Stimulated activated CD4-positive, alpha-beta T cell treated with anti-CD3 and anti-CD28 coated beads, Interleukin-4, amount 100 ng/mL, for 48 hours (primary cell): ENCODE measurements around the gene FBRSL1.
A peak's percentile ranks its signal among the peaks of the same experiment; 100 is the strongest.
"Not testable (repeated sequence)": the region's sequence is repeated elsewhere in the genome, so short reads cannot be mapped to it uniquely, and the experiment has no call there.

Experiments used
- DNase-seq, 2 donors: peaks; one replicate each; pipeline ENCODE4 v3.0.0-alpha.2; 2020; ENCODE audit warnings: low read depth in 2 of 2

Gene FBRSL1

DNA sequence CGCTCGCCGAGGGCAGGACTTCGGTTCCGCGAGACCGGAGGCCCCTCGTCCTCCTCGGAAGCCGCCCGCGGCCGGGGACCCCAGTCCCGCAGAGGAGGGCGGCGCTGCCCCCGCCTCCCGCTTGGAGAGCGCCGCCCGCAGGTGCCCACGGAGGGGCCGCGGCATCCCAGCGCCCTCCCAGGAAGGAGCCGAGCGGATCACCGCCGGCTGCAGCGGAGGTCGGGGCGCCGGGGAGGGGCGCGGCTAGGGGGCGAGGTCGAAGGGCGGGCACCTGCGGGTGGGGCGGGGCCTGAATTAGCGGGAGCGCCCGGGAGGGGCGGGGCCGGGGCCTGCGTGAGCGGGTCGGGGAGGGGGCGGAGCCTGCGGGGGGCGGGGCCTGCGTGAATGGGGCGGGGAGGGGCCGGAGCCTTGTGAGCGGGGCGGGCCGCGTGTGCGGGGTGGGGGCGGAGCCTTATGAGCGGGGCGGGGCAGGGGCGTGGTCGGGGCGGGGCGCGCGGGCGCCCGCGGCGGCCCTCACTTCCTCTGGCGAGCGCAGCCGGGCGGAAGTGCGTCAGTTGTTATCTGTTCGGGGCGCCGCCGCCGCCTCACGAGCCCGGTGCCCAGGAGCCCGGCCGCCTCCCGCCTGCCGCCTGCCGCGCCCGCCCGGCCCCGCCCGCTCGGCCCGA is at the start of gene FBRSL1:
Gene FBRSL1, plus strand, starts transcription at position 550 of the 665 bp plus-strand sequence.
- peak; percentile 86 to 92 for DNase-seq

DNA sequence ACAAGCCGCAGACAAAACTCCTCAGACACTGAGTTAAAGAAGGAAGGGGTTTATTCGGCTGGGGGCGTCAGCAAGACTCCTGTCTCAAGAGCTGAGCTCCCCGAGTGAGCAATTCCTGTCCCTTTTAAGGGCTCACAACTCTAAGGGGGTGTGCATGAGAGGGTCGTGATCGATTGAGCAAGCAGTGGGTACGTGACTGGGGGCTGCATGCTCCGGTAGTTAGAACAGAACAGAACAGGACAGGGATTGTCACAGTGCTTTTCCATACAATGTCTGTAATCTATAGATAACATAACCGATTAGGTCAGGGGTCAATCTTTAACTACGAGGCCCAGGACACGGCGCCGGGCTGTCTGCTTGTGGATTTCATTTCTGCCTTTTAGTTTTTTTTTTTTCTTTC is 49.5 kb upstream of the FBRSL1 start:
- not testable (repeated sequence) for DNase-seq

DNA sequence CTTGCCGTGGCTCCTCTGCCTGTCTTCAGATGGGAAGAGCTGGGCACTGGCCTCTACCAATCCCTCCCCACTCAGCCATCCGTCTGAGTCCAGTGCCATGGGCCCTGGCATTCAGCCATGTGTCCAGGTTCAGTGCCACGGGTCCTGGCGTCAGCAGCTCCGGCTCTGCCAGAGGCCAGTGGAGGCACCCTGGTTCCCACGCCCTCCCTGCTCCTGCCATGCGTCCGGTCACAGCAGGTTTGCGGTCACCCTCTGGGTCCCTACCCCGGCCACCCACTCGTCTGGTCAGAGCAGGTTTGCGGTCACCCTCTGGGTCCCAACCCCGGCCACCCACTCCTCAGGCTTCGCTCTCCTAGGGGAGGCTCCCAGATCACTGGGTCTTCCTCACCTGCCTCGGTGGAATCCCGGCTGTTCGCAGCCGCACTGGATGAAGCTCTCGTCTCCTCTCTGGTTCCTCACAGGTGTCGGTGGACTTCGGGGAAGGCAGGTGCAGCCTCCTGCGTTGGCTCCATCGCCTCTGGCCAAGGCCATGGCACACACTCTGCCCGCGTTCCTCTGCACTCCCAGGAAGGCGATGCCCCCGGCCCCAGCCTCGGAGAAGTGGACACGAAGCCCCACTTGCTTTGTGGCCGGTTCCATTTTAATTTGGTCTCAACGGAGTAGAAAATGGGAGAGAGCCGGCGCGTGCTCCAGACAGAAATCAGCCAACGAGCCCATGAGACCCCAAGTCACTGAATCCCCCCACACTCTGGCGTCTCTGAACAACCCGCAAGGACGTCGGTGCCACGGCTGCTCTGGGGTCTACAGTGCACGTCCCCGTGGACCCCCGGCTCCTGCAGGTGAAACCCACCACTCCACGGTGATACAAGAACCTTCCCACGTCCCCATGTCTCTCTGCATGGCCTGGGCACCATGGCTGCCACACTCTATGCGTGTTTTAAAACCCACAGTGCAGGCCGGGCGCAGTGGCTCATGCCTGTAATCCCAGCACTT is 47.8 kb upstream of the FBRSL1 start:
- no peak for DNase-seq

DNA sequence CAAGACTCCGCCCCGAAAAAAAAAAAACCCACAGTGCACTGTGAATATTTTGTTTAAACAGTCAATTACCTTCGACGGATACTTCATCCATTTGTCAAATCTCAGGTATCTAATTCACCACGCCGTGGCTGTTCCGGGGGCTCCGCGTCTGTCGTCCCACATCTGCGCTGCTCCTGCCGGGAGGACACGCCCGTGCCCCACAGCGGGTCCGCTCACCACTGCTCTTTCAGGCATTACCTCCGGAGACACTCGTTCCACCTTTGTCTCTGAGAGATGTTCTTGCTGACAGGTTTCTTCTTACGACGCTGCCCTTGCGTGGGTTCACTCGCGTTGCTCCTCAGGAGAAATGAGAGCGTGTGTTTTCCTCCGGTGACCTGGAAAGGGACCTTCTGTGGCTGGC is 46.9 kb upstream of the FBRSL1 start:
- DNase-seq, result no peak

DNA sequence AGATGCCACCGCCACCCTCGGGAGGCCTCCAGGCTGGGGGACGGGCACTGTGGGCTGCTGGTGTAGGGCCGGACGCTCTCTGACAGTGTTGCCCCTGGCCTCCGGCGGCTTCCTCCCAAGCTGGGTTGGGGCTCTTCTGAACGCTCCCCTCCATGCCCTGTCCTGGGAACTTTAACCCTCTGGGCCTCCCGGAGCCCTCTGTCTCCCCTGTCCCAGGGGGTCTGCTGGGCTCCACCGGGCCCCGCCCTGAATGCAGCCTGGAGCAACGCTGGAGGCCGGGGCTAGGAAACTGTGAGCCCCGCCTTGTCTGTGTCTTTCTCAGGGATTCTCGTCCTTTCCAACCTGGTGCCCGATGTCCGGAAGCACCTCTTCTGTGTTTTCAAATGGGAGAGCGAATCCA is 45.7 kb upstream of the FBRSL1 start:
- no peak for DNase-seq

DNA sequence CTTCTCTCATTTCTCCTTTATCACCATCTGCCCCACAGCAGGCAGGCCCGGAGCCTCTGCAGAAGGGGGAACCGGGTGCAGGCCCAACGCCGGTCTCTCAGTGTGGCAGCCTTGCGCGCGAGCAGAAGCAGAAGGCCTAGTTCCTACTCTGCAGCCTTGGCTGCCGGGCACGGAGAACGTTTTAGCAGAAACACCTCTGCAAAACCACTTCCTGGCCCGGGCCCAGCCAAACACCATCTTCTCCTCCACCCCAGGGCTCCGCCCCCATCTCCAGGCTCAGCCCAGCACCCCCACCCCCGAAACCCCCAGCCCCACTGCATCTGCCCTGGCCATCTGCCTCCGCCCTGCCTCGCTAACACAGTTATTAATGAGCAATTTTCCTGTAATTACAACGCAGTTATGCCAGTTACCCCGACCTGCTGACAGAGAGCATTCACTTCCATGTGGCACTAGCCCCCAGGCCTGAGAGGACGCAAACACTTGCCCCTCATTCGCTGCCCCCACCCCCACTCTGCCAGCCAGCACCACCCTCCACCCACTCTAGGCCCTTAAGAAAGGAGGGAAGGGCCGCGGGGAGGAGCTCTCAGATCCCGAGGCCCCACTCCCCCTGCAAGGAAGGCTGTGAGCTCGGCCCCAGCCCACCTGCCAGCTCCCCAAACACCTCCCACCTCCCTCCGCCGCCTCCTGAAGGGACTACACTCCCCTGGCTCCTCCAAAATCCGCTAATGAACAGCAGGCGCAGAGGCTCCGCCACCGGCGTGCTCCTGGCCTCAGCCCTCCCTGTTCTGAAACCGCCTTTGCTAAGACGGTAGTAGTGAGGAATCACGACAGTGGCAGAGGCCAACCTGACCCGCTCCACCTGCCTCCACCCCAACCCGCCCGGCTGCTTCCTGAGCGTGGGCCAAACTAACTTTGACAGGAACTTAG is 44.7 kb upstream of the FBRSL1 start:
- DNase-seq, result peak; percentile 70 to 81

DNA sequence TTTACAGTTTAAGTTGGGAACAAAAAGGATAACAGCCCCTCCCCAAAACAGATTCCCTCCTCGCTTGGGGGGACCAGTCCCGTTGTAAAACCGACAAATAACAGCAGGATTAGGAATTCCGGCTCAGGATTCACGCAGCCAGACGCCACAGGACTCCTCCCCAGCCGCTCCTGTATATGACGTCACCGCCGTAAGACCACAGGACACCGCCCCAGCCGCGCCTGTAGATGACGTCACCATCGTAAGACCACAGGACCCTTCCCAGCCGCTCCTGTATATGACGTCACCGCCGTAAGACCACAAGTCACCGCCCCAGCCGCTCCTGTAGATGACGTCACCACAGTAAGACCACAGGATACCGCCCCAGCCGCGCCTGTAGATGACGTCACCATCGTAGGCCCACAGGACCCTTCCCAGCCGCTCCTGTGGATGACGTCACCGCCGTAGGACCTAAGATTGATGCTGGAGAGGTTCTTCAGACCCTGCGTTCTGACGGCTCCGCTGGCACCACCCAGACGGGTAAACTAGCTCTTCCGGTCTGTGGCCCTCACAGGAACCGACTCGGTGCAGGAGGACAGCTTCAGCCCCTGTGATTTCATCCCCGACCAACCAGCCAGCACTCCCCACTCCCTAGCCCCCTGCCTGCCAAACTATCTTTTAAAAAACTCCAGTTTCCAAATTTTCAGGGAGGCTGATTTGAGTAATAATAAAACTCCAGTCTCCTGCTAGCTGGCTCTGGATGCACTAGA is 43.9 kb upstream of the FBRSL1 start:
- DNase-seq, result peak; percentile 24 to 56

DNA sequence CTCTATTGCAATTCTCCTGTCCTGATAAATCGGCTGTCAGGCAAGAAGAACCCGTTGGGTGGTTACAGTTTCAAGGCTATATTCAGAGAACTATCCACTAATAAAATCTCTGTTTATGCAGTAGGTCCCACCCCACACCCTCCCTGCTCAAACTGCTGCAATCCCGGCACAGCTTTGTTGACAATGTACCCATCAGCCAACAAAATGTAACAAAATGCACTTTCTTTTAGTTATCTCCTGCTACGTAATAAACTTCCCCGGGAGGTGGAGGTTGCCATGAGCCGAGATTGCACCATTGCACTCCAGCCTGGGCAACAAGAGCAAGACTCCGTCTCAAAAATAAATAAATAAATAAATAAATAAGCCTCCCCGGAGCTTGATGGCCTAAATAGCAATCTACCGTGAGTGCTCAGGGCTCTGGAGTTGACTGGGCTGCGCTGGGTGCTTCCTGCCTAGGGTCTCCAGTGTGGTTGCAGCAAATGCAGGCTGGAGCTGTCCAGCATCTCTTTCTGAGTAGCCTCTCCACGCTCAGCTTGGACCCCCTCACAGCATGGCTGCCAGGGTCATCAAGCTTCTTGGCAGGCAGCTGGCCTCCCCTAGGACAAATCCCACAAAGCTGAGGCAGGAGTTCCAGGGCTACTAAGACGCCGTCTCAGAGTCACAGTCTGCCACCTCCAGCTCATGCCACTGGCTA is 43.2 kb upstream of the FBRSL1 start:
- DNase-seq, result no peak

DNA sequence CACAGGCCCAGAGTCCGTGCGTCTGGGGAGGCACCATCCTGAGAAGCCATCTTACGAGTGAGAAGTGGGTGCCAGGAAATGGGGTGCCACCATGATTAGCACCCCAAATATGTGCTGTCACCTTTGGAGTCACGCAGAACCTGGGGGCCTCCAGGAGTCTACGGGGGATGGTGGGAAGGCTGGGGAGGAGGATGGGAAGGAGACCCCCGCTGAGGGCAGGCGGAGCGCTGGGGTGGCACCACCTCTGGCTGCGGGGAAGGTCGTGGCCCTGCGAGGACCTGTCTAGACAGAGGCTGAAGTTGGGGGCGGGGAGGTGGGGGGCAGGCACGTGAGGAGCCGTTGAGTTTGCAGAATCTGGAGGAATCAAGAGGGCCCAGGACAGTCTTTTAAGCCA is 42.6 kb upstream of the FBRSL1 start:
- no peak for DNase-seq

DNA sequence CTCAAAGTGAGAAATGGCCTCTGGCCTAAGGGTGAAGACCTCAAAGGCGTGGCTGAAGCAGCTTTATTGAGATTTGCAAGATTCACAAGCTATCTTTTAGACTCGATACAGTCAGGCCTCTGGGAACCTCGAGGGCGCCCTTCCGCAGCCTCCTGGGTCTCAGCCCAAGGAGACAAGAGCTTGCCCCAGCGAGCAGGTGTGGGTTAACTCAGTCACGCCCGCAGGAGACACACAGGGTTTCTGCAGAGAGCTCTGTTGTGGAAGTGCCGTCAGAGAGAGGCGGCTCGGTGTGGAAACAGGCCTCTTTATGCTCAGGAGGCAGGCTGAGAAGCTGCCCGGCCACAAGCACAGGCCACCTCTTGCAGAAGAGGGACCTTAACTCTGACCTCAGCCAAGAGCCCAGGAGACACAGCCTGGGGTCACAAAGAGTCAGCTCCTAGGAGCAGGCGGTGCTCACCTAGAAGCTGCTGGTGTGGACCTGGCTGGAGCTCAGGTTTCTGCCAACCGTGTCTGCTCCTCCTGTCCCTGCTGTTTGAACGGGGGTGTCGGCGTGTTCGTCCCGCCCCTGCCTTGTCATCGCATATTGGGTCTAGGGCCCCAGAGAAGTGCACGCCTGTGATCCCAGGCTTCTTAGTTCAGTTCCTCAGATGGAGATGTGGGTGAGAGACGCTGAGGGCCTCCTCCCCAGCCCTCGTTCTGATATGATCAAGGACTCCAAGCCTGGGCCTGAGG is 42.1 kb upstream of the FBRSL1 start:
- no peak for DNase-seq

DNA sequence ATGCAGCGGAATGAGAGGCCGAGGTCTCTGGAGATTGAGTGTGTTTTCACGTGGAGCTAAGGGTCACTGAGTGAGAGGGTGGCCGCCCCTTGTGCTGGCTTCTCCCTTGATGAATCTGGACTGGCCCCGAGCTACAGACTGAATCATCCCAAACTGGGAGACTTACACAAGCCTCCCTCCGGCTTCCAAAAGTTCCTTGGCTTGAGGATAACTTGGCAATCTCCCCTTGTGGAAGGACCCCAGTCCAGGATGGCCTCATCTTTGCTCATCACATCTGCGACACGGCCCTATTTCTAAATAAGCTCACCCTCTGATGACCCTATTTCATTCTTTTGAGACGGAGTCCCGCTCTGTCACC is 41.5 kb upstream of the FBRSL1 start:
- no peak for DNase-seq

DNA sequence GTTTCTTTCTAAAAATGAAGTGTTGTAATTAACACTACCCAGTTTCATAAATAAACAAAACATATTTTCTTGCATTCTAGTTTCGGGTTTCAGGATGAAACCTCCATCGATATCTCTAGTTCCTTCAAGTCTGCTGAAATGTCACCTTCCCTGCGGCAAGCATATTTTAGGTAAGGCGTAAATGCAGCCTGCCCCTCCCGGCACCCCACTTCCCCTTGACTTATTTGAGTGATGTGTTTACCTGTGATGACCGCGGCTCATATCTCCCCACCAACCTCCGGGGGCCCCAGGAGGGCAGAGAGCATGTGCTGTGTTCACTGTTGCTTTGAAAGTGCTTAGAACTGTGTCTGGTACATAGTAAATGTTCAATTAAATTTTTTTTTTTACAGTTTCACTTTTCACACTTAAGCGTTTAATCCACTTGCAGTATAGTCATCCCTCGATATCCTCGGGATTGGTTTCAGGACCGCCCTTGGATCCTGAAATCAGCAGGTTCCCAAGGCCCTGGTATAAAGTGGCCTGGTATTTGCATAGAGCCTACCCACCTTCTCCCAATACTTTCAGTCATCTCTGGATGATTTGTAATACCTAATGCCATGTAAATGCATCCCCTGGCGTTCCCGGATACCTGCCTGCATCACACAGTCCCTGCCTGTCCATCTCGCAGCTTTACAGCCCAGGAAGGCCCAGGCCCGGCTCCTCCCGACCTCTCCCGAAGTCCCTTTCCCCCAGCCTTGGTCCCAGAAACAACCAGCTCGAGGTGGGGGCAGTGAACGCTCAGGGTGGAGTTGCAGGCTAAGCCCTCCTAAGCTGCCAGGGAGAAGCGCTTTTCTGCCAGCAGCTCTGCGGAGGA is 40.2 kb upstream of the FBRSL1 start:
- no peak for DNase-seq

DNA sequence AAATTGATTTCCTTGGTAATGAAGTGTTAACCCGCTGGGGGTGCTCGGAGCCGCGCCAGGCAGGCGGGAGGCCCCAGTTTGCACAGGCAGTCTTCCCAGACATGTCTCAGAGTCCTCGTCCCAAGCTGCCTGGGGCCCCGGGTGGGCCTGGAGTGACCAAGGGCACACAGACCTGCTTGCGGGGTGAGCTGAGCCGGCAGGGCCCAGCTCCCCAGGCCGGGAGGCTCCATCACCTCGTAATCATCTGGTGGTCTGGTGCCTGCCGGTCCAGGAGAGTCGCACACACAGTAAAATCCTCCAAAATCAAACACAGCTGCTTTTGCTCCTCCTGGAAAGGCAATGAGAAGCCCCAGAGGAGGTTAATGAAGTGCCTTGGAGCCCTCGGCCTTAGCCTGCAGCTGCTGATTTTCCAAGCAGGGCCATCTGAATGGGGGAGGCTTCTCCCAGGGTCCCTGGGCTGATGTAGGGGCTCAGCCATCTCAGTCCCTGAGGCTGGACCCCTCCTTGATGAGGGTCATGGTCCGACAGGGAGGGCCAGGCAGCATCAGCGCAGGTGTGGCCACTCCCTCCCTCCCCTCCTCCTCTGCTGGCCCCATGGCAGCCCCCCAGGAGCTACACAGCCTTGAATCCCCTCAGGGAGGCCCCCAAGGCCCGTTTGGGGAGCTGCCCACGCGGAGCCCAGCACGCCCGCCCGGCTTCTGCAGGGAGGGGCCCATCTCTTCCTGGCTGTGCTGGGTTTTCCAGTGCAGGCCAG is 39.4 kb upstream of the FBRSL1 start:
- no peak for DNase-seq

DNA sequence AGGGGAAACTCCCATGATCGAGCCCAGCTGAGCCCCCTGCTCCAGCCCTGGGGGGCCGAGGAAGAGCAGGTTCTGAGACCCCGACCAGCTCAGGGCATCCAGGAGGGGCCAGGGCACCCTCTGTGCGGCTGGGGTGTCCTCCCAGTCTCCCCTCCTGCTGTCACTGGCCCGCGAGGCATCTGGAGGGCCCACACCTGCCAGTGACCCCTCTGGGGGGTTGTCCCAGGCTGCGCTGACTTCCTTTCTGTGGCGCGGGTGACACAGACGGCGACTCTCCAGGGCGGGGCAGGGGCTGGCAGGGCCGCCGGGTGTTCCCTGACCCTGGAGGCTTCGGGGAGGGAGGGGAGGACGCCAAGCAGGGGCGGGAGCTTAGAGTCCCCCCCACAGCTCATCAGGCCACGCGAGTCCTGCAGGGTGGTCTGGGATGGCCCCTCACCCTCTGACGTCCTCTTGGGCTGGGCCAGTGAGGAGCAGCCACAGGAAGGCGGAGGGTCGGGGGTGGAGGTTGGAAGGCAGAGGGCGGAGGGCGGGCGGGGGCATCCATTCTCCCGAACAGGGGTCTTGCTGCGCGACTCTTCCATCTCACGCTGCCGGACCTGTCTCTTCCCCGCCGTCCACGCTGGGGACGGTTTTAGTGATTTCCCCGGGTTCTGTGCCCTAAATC is 38.6 kb upstream of the FBRSL1 start:
- DNase-seq, result no peak

DNA sequence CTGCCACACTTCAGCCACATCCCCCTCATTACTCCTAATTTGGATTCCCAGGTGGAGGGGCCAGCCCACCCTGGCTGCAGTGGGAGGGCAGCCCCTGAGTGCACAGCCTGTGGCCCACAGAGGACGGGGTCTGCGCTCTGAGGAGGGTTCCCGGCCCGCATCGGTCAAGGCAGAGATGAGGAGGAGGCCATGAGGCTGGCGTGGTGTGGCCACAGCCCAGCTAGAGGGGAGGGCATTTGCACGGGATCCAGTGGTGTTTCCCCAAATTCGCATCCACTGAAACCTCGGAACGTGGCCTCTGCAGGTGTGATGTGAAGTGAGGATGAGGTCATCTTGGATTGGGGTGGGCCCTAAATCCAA is 38.1 kb upstream of the FBRSL1 start:
- no peak for DNase-seq

DNA sequence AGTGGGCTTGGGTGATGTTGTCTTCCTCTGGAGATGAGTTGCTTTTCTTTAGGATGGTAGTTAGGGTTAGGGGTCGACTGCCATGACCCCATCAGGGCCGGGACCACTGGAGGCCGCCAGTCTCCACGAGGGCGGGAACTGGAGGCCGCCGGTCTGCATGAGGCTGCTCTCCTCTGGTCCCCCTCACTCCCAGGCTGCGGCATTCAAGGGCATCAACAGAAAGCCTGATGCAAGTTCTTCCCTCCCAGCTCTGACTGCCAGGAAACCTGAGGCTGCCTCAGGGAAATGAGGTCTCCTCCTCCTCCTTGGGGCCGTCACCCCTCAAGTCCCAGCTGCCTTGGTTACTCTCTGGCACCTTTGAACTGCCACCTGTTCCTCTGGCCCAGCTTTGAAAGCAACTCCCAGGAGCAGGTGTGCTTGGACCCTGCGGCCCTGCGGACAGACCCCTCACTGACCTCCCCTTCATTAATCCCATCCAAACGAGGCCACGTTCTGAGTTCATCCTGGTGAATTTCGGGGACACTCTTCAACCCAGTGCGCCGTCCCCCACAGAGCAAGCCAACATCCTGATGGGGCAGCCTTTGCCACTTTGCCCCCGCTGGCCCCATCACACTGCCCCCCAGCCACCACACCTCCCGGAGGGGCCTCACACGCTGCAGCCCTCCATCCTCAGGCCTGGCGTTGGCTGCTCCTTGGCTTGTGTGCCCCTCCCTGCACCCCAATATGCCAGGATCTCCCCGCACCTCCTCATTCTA is 37.2 kb upstream of the FBRSL1 start:
- no peak for DNase-seq
